B cell (primary cell): ENCODE measurements around the gene TXNDC15. TPM values are rescaled to one million over a fixed set of nuclear protein-coding genes. Genes with fewer than 3 reads are reported as not detected.

ENCODE experiments used
- ATAC-seq: fragments of 200-7000 bp; cut with Tn5 transposase; one replicate; pipeline ENCODE4 v1.10.0; 2021; ENCODE audit warnings: low read depth, mild to moderate bottlenecking, moderate number of reproducible peaks, moderate library complexity
- CTCF ChIA-PET: fragments of 350-600 bp; sonication (Branson Sonifier 250); formaldehyde crosslinking; loops from one replicate; lab custom pipeline; 2021; ENCODE audit warnings: antibody characterized with exemption, inconsistent platforms; lab: Charles Lee
- POLR2A ChIA-PET: fragments of 350-600 bp; sonication (Branson Sonifier 250); formaldehyde crosslinking; loops from one replicate; lab custom pipeline; 2021; ENCODE audit warnings: antibody characterized with exemption; lab: Charles Lee
- DNase-seq: peaks from one replicate; pipeline ENCODE4 v3.0.0; 2013
- H2AFZ ChIP-seq: 2 replicates; pipeline ENCODE4 v1.6.1; 2012; ENCODE audit warnings: mild to moderate bottlenecking, low read depth, low read length; ENCODE audit not compliant: insufficient read depth, poor library complexity, severe bottlenecking
- H3K27ac ChIP-seq, 2 donors: 1 replicate in 1 of 2; 2 replicates in 1 of 2; pipeline ENCODE4 v1.5.1; 2012 to 2013; ENCODE audit warnings: low read length in 2 of 2, mild to moderate bottlenecking in 2 of 2, moderate library complexity in 1 of 2
- H3K27me3 ChIP-seq, 4 experiments: fragments of 200-600 bp in 1 of 4; sonication (generic) in 1 of 4; replicated peaks in 1 of 4; 1 replicate in 2 of 4; 2 replicates in 2 of 4; pipeline versions ENCODE4 v1.6.1 to v1.7.0; 2013 to 2016; ENCODE audit warnings: low read length in 3 of 4, mild to moderate bottlenecking in 2 of 4, mixed read lengths in 1 of 4, moderate library complexity in 1 of 4; ENCODE audit not compliant: insufficient read depth in 4 of 4, control insufficient read depth in 3 of 4; ENCODE audit errors: control extremely low read depth in 1 of 4
- H3K36me3 ChIP-seq, 2 experiments: replicated peaks in 1 of 2; 1 replicate in 1 of 2; 2 replicates in 1 of 2; pipeline versions ENCODE4 v1.6.1 to v1.7.1; 2013; ENCODE audit warnings: low read length in 1 of 2; ENCODE audit not compliant: insufficient read depth in 2 of 2, control insufficient read depth in 1 of 2; ENCODE audit errors: control extremely low read depth in 1 of 2, extremely low read depth in 1 of 2
- H3K4me1 ChIP-seq, 2 donors: fragments of 200-600 bp in 1 of 2; sonication (generic) in 1 of 2; 1 replicate in 1 of 2; 2 replicates in 1 of 2; pipeline versions ENCODE4 v1.5.1 to v1.6.1; 2013 to 2017; ENCODE audit warnings: low read length in 2 of 2; ENCODE audit not compliant: control insufficient read depth in 2 of 2, insufficient read depth in 2 of 2
- H3K4me2 ChIP-seq: replicated peaks from 2 replicates; pipeline ENCODE3; 2012; ENCODE audit warnings: mild to moderate bottlenecking, low read depth, low read length; ENCODE audit not compliant: poor library complexity, severe bottlenecking
- H3K4me3 ChIP-seq, 5 experiments: fragments of 200-600 bp in 1 of 5; sonication (generic) in 1 of 5; 1 replicate in 3 of 5; 2 replicates in 2 of 5; pipeline versions ENCODE4 v1.5.1 to v1.7.0; 2011 to 2016; ENCODE audit warnings: low read length in 4 of 5, mild to moderate bottlenecking in 4 of 5, low read depth in 2 of 5, control low read depth in 1 of 5, moderate library complexity in 1 of 5; ENCODE audit not compliant: insufficient read depth in 1 of 5; ENCODE audit errors: control extremely low read depth in 1 of 5, extremely low read depth in 1 of 5
- H3K79me2 ChIP-seq: fragments of 200-600 bp; sonication (generic); one replicate; pipeline ENCODE4 v1.6.0; 2016; ENCODE audit warnings: low read length; ENCODE audit not compliant: control insufficient read depth, insufficient read depth
- H3K9ac ChIP-seq: fragments of 200-600 bp; sonication (generic); 2 replicates; pipeline ENCODE4 v1.6.1; 2017; ENCODE audit warnings: mild to moderate bottlenecking, low read length, moderate library complexity
- H3K9me3 ChIP-seq, 3 donors: one replicate each; pipeline versions ENCODE4 v1.6.1 to v1.7.1; 2013; ENCODE audit warnings: low read length in 2 of 3; ENCODE audit not compliant: control insufficient read depth in 2 of 3, insufficient read depth in 1 of 3; ENCODE audit errors: control extremely low read depth in 1 of 3
- H4K20me1 ChIP-seq: 2 replicates; pipeline ENCODE4 v1.6.0; 2012; ENCODE audit warnings: mild to moderate bottlenecking, low read length; ENCODE audit not compliant: insufficient read depth, control insufficient read depth, poor library complexity, severe bottlenecking
- H3K27ac Mint-ChIP-seq: one replicate; pipeline ENCODE4 v1.8.0; 2021; ENCODE audit warnings: mixed read lengths
- H3K27me3 Mint-ChIP-seq: one replicate; pipeline ENCODE4 v1.8.0; 2021; ENCODE audit warnings: mixed read lengths
- H3K4me1 Mint-ChIP-seq: one replicate; pipeline ENCODE4 v1.8.0; 2021; ENCODE audit warnings: mixed read lengths
- H3K4me3 Mint-ChIP-seq: one replicate; pipeline ENCODE4 v1.8.0; 2021; ENCODE audit warnings: mixed read lengths
- H3K9me3 Mint-ChIP-seq: one replicate; pipeline ENCODE4 v1.8.0; 2022; ENCODE audit warnings: mixed read lengths; ENCODE audit not compliant: insufficient read depth
- EZH2 ChIP-seq: IDR thresholded peaks from 2 replicates; pipeline ENCODE4 v1.6.1; 2012; ENCODE audit warnings: borderline replicate concordance, low read depth, mild to moderate bottlenecking, moderate library complexity, low read length; ENCODE audit not compliant: insufficient read depth, poor library complexity, severe bottlenecking
- WGBS: methylation state at CpG from one replicate; pipeline ENCODE4 v1.1.5; 2013; ENCODE audit warnings: missing lambda C conversion rate; ENCODE audit not compliant: insufficient coverage; 5-methylcytosine and 5-hydroxymethylcytosine counted together
- intact Hi-C: fragments of 100-400 bp; cut with micrococcal nuclease; formaldehyde crosslinking; loops from one replicate; pipeline ENCODE4 v1.10.0; 2022
- polyA plus RNA-seq: library from polyadenylated mRNA; depleted of rRNA; stranded (reverse); fragments of >200 nt; gene quantifications from 2 replicates; pipeline ENCODE4 v1.2.3, GENCODE V29; 2012
- total RNA-seq, 2 donors: library from RNA; stranded (reverse); fragments of 120-200 nt in 1 of 2; gene quantifications; 1 replicate in 1 of 2; 2 replicates in 1 of 2; pipeline versions ENCODE4 v1.2.3 to v1.2.4, GENCODE V29; 2013 to 2022
- TF ChIP-seq, protein P1 (sequence below): fragments of 200-600 bp; IDR thresholded peaks from one replicate; pipeline ENCODE4 v1.8.0; 2022; ENCODE audit warnings: antibody characterized with exemption, mild to moderate bottlenecking

The TXNDC15 gene
- total and polyA plus RNA-seq, 2 donors (not counting 1 experiment from before 2014, with no cell fraction given) = 18.5 to 50.4 TPM

DNA sequence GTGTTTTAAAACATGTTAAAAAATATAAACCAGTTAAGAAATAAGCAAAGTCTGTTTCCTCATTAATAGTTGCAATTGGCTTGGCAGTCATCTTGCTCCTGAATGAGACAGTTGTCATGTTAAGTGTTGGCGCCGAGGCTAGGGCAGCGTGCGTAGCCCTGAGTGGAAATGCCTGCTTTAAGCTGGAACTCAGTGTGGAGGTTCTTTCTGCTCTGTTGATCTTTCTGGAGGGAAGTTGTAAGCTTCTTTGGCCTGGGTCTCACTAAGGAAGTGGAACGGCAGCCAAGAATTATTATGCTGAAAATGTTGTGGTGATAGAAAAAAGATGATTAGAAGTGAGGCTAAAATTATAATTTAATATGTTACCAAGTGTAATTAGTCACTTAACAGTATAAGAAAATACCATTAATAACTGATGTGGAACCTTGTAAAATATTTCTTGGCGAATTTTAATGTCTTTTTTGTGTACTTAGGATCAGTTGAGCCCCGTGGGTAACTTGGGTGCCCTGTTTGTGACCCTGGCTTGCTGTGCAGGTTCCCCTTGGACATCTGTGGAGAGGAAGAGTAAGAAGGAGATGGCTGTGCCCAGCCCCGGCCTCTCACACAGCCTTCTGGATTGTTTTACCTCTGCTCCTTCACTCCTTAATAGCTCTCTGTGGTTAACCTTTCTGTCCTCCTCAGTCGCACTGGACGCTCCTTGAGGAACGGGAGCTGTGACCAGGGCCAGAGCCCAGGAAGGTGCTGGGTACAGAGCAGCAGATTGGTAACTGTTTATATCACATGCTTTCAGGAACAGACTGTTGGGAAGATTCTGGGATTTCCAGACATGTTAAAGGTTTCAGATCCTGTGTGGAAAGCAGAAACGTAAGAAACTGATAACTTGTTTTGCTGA lies 61.8 kb downstream of the TXNDC15 start:
- Histone ChIP-seq H3K4me1 (no peaks in the 10 kb centered on the region), H2AFZ (no peak overlapping the region), H3K9ac (no peak overlapping the region), H3K79me2 (no peaks in the 10 kb centered on the region), H3K4me2 (no peak overlapping the region), H3K9me3 (no peaks in the 10 kb centered on the region), H3K27me3 (no peaks in the 10 kb centered on the region), H3K27ac (no peak overlapping the region), H4K20me1 (no peaks in the 10 kb centered on the region), H3K4me3 (no peak overlapping the region), H3K36me3 (peaks cover 0 to 33% of the 10 kb centered on the region in 2 experiments)
- H3K4me1 Mint-ChIP-seq = no peaks in the 10 kb centered on the region
- ChIA-PET POLR2A (no interaction called here), CTCF (no interaction called here)
- H3K27ac Mint-ChIP-seq = no peak overlapping the region
- intact Hi-C loops = no loop called here
- WGBS = over 99% methylated on average over 8 of the region's 12 CpGs
- H3K9me3 Mint-ChIP-seq = no peaks in the 10 kb centered on the region
- no peaks in the 10 kb centered on the region for H3K27me3 Mint-ChIP-seq
- ATAC-seq (no peak), DNase-seq (no peak)
- TF ChIP-seq EZH2 = no peak
- TF ChIP-seq, protein P1, sequence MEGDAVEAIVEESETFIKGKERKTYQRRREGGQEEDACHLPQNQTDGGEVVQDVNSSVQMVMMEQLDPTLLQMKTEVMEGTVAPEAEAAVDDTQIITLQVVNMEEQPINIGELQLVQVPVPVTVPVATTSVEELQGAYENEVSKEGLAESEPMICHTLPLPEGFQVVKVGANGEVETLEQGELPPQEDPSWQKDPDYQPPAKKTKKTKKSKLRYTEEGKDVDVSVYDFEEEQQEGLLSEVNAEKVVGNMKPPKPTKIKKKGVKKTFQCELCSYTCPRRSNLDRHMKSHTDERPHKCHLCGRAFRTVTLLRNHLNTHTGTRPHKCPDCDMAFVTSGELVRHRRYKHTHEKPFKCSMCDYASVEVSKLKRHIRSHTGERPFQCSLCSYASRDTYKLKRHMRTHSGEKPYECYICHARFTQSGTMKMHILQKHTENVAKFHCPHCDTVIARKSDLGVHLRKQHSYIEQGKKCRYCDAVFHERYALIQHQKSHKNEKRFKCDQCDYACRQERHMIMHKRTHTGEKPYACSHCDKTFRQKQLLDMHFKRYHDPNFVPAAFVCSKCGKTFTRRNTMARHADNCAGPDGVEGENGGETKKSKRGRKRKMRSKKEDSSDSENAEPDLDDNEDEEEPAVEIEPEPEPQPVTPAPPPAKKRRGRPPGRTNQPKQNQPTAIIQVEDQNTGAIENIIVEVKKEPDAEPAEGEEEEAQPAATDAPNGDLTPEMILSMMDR = no peak
- no peak overlapping the region for H3K4me3 Mint-ChIP-seq

DNA sequence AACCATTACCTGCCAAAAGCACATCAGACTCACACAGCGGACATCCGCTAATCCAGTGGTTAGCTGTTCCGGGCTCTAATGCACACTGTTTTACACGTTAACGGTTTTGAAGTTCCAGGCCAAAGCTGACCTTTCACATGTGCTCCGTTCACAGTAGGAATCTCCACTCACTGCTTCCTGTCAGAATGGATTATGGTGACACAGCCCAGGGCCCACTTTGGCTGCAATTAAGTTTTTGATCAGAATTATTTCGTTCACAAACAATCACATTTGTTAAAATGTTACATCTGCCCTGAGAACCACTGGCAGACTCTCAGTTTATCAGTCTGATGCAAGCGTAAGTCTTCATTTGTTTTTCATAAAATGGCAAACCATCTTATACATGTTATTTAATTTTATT lies 63.4 kb downstream of the TXNDC15 start:
- H4K20me1 ChIP-seq = no peaks in the 10 kb centered on the region
- DNase-seq = no peak
- H3K4me2 ChIP-seq = no peak overlapping the region
- no peaks in the 10 kb centered on the region for H3K79me2 ChIP-seq
- no peaks in the 10 kb centered on the region for H3K27me3 ChIP-seq
- POLR2A ChIA-PET = no interaction called here
- H3K9ac ChIP-seq = no peak overlapping the region
- H3K27me3 Mint-ChIP-seq = no peaks in the 10 kb centered on the region
- no peaks in the 10 kb centered on the region for H3K4me1 Mint-ChIP-seq
- over 99% methylated on average over 7 of the region's 8 CpGs for WGBS
- no peak overlapping the region for H3K4me3 ChIP-seq
- intact Hi-C loops = no loop called here
- H3K4me1 ChIP-seq = no peaks in the 10 kb centered on the region
- H3K4me3 Mint-ChIP-seq = no peak overlapping the region
- no peaks in the 10 kb centered on the region for H3K9me3 Mint-ChIP-seq
- H3K36me3 ChIP-seq = peaks cover 0 to 23% of the 10 kb centered on the region in 2 experiments
- no peak overlapping the region for H2AFZ ChIP-seq
- no peak overlapping the region for H3K27ac Mint-ChIP-seq
- no peak for ATAC-seq
- TF ChIP-seq, protein P1 = no peak
- no peak for TF ChIP-seq EZH2
- CTCF ChIA-PET = interaction anchor here (0.6 kb wide), 1 partner anchor 153 kb away, joined by 3 read pairs; no protein-coding TSS in a partner anchor
- no peaks in the 10 kb centered on the region for H3K9me3 ChIP-seq
- H3K27ac ChIP-seq = no peak overlapping the region
